Right kidney (tissue), 1 donor: ENCODE measurements around the gene GPHA2.

Experiments
- DNase-seq: peaks from one replicate; pipeline ENCODE4 v3.0.0-alpha.2; 2016

GPHA2 gene

GRCh38 chr11:64891215-64891848, 44.4 kb downstream of the GPHA2 start:
- DNase-seq, result no peak

DNA sequence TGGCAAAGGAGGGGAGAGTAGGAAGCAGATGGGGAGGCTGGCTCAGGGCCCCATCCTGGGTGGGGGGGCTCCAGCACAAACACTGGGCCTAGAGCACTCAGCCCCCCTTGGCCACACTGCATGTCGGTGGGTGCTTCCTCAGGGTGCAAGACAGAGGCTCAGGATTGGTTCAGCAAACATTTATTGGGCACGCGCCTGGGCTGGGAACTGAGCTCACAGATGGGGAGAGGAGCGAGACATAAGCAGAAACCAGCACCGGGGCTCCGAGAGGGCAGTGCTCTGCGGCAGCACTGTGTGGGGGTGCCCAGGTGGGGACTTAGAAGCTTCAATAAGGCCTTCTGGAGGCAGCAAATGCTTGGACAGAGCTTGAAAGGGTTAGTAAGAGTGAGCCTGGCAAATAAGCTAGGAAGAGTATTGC, 45.2 kb downstream of the GPHA2 start:
- no peak for DNase-seq

- peak; percentile 54 for DNase-seq
Measured at GRCh38 chr11:64888729-64889511, 46.8 kb downstream of the GPHA2 start.

DNA sequence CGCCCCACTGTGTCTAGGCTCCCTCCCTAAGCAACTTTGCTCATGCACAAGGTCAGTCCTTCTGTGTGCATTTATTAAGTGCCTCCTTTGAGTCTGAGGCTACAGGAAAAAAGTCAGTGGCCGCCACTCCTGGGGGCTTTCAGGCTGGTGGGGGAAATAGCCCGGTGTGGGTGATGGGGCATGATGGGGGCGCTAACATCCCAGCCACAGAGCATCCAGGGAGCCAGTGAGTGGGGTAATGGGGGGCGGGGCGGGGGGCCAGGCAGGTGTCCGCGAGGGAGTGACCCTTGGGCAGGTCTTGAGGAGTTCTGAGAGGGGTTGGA, 47.3 kb downstream of the GPHA2 start:
- no peak for DNase-seq

DNA sequence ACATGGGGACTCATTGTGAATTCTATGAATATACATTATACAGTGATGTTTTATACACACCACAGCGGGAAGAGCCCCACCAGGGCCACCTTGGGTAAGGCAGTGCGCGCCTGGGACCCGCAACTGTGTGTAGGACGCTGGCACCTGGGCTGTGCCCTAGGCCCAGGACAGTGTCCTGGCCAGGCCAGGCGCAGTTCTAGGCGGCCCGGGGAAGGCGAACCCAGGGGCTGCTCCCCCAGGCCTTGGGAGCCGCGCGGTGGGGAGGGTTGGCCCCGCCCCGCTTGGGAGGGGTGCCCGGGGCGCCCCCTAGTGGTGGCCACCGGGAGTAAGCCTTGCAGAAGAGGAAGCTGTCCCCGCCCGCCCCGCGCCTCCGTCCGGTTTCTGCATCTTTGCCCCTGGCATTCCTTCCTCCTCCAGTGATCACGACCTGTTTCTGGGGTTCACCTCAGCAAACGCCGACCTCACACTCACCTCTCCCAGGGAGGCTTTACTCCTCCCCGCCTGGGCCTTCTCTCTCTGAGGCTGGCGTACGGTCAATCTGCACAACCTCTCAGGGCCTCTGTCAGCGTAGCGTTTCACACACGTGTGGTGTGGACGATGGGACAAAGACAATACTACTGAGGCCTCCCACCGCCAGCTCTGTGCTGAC, 47.8 kb downstream of the GPHA2 start:
- peak; percentile 88 for DNase-seq

DNA sequence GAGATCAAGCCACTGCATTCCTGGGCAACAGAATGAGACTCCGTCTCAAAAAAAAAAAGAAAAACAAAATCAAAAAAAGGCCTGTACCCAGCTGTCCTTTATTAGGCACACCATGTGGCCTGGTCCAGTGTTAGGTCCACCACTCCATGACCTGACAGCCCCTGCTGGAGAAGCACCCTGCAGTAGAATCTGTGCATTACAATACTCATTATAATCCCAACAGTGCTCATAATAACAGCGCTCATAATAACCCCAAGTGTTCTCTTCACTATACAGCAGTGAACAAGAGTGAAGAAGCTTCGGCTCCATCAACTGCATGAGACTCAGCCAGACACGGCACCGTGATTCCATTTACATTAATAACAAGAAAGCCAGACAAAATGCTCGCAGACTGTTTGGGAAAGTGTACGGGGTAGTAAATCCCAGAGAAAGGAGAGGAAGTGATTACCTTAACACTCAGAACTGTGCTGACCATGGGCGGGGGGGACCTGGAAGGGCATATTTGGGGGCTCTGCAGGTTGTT, 48.4 kb downstream of the GPHA2 start:
- no peak for DNase-seq

DNA sequence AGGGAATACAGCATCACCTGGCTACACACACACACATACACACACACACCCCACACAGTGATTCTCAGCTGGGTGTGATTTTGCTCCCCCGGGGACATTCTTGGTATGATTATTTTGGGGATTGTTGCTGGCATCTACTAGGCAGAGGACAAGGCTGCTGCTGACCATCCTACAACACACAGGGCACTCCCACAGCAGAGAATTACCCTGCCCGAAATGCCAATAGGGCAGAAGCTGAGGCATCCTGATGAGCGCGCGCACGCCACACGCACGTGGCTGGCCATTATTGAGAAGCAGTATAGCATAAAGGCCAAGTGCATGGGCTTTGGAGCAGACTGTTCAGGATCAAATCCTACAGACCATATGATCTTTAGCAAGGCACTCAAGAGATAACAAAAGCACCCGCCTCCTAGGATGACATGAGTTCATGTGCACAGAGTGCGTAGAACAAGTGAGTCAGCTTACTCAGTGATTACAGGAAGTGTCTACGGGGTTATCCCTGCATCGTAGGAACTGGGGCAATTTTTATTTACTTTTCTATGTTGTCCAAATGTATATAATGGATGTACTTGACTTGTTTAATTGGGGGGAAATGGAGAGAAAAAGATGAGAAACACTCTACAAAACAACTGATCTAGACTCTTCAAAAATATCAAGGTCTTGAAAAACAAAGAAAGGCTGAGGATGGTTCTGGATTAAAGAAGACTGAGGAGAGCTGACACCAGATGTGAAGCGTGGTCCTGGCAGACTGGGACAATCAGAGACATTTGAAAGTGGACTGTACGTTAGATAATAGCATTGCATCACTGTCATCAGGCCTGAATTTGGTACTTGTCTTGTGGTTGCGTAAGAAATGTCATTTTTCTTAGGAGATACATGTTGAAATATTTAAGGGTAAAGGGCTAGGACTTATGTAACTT, 50.1 kb downstream of the GPHA2 start:
- no peak for DNase-seq
